ENCODE measurements around the gene HS6ST2.

Gene HS6ST2

DNA sequence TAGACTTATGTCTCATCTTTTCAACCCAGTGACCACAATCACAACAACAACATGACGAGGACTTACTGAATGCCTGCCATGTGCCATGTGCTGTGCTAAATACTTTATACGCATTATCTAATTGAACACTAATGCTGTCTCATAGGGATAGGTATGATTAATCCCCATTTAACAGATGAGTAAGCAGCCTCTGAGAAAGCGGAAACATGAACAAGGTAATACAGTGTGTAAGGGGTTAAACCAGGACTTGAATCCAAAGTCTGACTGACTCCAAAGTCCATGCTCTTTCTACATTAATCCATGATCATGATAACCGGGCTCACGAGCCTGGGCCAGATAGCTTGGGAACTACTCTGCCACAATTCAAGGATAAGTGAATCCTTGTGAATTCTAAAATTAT lies 364.3 kb downstream of the HS6ST2 start:
- TF ChIP-seq POLR2AphosphoS5 (IDR thresholded peaks at IDR 0.05; ENCODE audit: low read depth, low read length) (no peak), TAF1 (IDR thresholded peaks at IDR 0.05; ENCODE audit: borderline replicate concordance, insufficient read depth, low read length) (no peak), FOXP2 (optimal IDR thresholded peaks at IDR 0.05; ENCODE audit: borderline replicate concordance, extremely low read depth, extremely low read length, insufficient read depth) (no peak), SIN3A (IDR thresholded peaks at IDR 0.05; ENCODE audit: borderline replicate concordance, insufficient read depth, low read length) (no peak)
- TF ChIP-seq, protein P1, sequence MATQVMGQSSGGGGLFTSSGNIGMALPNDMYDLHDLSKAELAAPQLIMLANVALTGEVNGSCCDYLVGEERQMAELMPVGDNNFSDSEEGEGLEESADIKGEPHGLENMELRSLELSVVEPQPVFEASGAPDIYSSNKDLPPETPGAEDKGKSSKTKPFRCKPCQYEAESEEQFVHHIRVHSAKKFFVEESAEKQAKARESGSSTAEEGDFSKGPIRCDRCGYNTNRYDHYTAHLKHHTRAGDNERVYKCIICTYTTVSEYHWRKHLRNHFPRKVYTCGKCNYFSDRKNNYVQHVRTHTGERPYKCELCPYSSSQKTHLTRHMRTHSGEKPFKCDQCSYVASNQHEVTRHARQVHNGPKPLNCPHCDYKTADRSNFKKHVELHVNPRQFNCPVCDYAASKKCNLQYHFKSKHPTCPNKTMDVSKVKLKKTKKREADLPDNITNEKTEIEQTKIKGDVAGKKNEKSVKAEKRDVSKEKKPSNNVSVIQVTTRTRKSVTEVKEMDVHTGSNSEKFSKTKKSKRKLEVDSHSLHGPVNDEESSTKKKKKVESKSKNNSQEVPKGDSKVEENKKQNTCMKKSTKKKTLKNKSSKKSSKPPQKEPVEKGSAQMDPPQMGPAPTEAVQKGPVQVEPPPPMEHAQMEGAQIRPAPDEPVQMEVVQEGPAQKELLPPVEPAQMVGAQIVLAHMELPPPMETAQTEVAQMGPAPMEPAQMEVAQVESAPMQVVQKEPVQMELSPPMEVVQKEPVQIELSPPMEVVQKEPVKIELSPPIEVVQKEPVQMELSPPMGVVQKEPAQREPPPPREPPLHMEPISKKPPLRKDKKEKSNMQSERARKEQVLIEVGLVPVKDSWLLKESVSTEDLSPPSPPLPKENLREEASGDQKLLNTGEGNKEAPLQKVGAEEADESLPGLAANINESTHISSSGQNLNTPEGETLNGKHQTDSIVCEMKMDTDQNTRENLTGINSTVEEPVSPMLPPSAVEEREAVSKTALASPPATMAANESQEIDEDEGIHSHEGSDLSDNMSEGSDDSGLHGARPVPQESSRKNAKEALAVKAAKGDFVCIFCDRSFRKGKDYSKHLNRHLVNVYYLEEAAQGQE (IDR thresholded peaks at IDR 0.05; ENCODE audit: insufficient read depth in 1 of 2, low read depth in 2 of 2, low read length in 2 of 2) = no peak

DNA sequence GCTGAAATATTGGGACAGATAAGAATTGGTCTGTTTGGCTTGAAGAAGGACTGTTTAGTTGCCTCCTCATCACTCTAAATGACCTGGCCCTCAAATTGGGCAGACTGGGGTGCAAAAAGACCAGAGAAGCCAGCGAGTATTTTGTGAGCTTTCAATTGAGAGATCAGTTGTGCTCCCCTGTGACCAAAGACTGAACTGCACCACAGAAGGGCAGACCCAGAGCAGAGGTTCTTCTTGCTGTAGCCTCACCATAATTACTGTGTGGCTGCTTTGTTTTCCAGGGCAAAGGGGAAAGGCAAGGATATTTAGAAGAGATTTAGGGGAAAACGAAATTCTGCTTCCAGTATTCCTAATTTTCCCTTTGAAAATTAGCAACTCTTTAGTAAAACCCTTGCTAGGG lies 365.5 kb downstream of the HS6ST2 start:
- TF ChIP-seq TAF1 (IDR thresholded peaks at IDR 0.05; ENCODE audit: borderline replicate concordance, insufficient read depth, low read length) (no peak), POLR2AphosphoS5 (IDR thresholded peaks at IDR 0.05; ENCODE audit: low read depth, low read length) (no peak), FOXP2 (optimal IDR thresholded peaks at IDR 0.05; ENCODE audit: borderline replicate concordance, extremely low read depth, extremely low read length, insufficient read depth) (no peak), SIN3A (IDR thresholded peaks at IDR 0.05; ENCODE audit: borderline replicate concordance, insufficient read depth, low read length) (no peak)

- no peak for TF ChIP-seq TAF1 (IDR thresholded peaks at IDR 0.05; ENCODE audit: borderline replicate concordance, insufficient read depth, low read length)
- TF ChIP-seq, protein P1 (IDR thresholded peaks at IDR 0.05; ENCODE audit: insufficient read depth in 1 of 2, low read depth in 2 of 2, low read length in 2 of 2) = no peak
Measured at GRCh38 chrX:132591719-132592275, 366.6 kb downstream of the HS6ST2 start.

DNA sequence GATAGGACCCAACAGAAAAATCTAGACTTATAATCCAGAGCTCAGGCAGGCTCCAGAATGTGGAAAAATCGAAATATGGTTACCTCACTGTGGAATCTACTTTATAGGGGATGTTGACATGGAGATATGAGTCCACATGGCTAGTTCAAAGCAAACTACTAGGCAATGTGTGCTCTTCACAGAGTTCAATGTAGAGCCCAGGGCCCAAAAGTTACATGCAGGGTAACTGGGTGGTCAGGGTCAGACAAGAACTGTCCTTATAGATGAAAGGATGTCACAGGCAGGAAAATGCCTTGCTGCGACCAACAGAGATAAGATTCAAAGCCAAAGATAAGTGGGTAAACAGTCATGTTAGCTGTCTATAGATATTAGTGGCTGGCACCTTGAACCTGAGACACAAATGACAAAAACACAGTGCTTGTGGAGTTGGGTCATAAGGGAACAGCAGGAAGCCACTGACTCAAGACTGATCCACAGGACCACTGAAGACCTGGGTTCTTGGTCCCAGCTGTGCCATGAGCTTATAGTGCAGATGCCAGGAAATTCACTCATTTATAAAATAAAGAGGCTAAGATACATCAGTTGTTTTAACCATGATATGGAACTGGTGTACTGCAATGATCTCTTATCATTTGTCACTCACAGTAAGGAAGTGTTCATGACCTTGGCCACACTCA lies 367.9 kb downstream of the HS6ST2 start:
- no peak for TF ChIP-seq TAF1 (IDR thresholded peaks at IDR 0.05; ENCODE audit: borderline replicate concordance, insufficient read depth, low read length)
- no peak for TF ChIP-seq POLR2AphosphoS5 (IDR thresholded peaks at IDR 0.05; ENCODE audit: low read depth, low read length)
- TF ChIP-seq, protein P1 (IDR thresholded peaks at IDR 0.05; ENCODE audit: insufficient read depth in 1 of 2, low read depth in 2 of 2, low read length in 2 of 2) = no peak
- no peak for TF ChIP-seq FOXP2 (optimal IDR thresholded peaks at IDR 0.05; ENCODE audit: borderline replicate concordance, extremely low read depth, extremely low read length, insufficient read depth)
- TF ChIP-seq SIN3A (IDR thresholded peaks at IDR 0.05; ENCODE audit: borderline replicate concordance, insufficient read depth, low read length) = no peak

DNA sequence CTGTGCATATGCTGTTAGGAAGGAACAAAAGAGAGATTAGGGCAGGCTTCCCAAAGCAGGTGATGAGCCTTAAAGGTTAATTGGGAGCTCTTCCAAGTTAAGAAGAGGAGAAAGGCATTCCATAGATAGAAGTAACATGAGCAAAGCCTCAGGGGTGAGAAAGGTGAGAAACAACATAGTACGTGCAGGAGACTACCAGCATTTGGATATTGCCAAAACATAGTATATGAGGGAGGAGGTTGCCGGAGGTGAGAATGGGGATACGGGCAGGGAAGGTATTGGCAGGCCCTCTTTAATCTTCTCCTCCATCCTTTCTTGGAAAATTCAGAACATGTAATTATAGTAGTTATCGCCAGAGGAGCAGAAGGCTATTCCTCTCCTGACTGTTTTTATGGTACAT lies 373.5 kb downstream of the HS6ST2 start:
- TF ChIP-seq SIN3A (IDR thresholded peaks at IDR 0.05; ENCODE audit: borderline replicate concordance, insufficient read depth, low read length) (no peak), FOXP2 (optimal IDR thresholded peaks at IDR 0.05; ENCODE audit: borderline replicate concordance, extremely low read depth, extremely low read length, insufficient read depth) (no peak), TAF1 (IDR thresholded peaks at IDR 0.05; ENCODE audit: borderline replicate concordance, insufficient read depth, low read length) (no peak), POLR2AphosphoS5 (IDR thresholded peaks at IDR 0.05; ENCODE audit: low read depth, low read length) (no peak)
- TF ChIP-seq, protein P1 (IDR thresholded peaks at IDR 0.05; ENCODE audit: insufficient read depth in 1 of 2, low read depth in 2 of 2, low read length in 2 of 2) = no peak

Data from PFSK-1 (cell line).